HG03565 (cell line): Measurements from ENCODE around the gene SHROOM3.

ENCODE experiments used
- ATAC-seq: cut with Tn5 transposase; IDR thresholded peaks from one replicate; pipeline ENCODE4 v1.9.1; 2021; ENCODE audit warnings: mild to moderate bottlenecking, moderate library complexity; ENCODE audit not compliant: unreplicated experiment

The SHROOM3 gene

GRCh38 chr4:76687746-76688448 lies 252.9 kb downstream of the SHROOM3 start:
- no peak for ATAC-seq

GRCh38 chr4:76688619-76689144 lies 253.7 kb downstream of the SHROOM3 start:
- ATAC-seq, result no peak

- no peak for ATAC-seq
Observed at GRCh38 chr4:76689145-76689817, 254.3 kb downstream of the SHROOM3 start.

GRCh38 chr4:76690011-76690905 lies 255.2 kb downstream of the SHROOM3 start:
- ATAC-seq, result no peak

- ATAC-seq, result no peak
Observed at GRCh38 chr4:76690906-76691275, 255.9 kb downstream of the SHROOM3 start.

- no peak for ATAC-seq
Observed at GRCh38 chr4:76691807-76692582, 257.0 kb downstream of the SHROOM3 start.

- no peak for ATAC-seq
Observed at GRCh38 chr4:76692761-76693160, 257.7 kb downstream of the SHROOM3 start.

GRCh38 chr4:76694056-76694455 lies 259.0 kb downstream of the SHROOM3 start:
- no peak for ATAC-seq

GRCh38 chr4:76696109-76696508 lies 261.1 kb downstream of the SHROOM3 start:
- ATAC-seq, result no peak

- peak; percentile 83 for ATAC-seq
Observed at GRCh38 chr4:76697129-76697803, 262.2 kb downstream of the SHROOM3 start.

- ATAC-seq, result no peak
Observed at GRCh38 chr4:76698141-76698540, 263.1 kb downstream of the SHROOM3 start.

- no peak for ATAC-seq
Observed at GRCh38 chr4:76699751-76700310, 264.8 kb downstream of the SHROOM3 start.

- ATAC-seq, result no peak
Observed at GRCh38 chr4:76702440-76703122, 267.6 kb downstream of the SHROOM3 start.

- no peak for ATAC-seq
Observed at GRCh38 chr4:76703123-76703490, 268.1 kb downstream of the SHROOM3 start.

- ATAC-seq, result no peak
Observed at GRCh38 chr4:76703676-76704075, 268.6 kb downstream of the SHROOM3 start.

GRCh38 chr4:76704133-76704881 lies 269.3 kb downstream of the SHROOM3 start:
- ATAC-seq, result no peak

GRCh38 chr4:76705472-76705871 lies 270.4 kb downstream of the SHROOM3 start:
- no peak for ATAC-seq

- ATAC-seq, result no peak
Observed at GRCh38 chr4:76706581-76706980, 271.6 kb downstream of the SHROOM3 start.
